HL-60/S4 treated with phorbol 12-myristate 13-acetate at 8.2 ng/mL for 4 days and 3 days (cell line): Measurements from ENCODE around the gene MGAT3.

Experiments
- in situ Hi-C: fragments of 300-500 bp; cut with MboI; formaldehyde crosslinking; loops from 2 replicates; pipeline ENCODE4 v1.15.0; 2022; ENCODE audit warnings: low sequenced_read_pairs

MGAT3 gene

DNA sequence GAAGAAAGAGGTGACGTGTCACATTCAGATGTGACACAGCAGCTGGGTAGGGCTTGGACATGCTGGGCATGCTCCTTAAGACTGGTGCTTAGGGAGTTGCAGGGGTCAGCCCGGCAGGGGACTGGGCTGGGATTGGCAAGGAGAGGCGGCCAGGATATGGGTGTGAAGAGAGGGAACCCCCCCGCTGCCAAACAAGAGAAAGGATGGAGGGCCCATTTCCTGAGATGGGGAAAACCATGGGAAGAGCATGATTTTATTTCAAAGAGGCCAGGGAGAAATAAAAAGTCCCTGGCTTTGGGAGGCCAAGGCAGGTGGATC is 68.8 kb downstream of the MGAT3 start:
- in situ Hi-C loops = no loop called here

DNA sequence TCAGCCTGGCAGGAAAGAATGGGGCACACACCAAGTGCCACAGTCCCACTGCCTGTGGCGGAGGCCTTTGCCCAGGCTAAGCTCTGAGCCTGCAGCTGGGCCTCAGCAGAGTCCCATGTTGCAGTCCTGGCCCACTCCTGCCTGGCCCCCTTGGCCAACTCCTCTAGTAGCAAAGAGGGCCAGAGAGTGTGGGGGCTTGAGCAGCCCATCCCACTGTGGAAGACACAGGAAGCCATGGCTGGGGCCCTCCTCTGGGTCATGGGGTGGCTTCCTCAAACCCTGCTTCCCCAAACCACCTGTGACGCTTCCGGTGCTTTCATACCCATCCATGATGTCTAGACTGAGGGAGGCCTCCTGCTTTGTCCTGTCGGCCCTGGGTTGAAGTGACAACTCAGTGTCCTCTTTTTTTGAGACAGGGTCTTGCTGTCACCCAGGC is 69.9 kb downstream of the MGAT3 start:
- in situ Hi-C loops = no loop called here

GRCh38 chr22:39527481-39527961 is 70.7 kb downstream of the MGAT3 start:
- in situ Hi-C loops = no loop called here

- in situ Hi-C loops = no loop called here
Observed at GRCh38 chr22:39528080-39528661, 71.4 kb downstream of the MGAT3 start.

GRCh38 chr22:39528681-39529486 is 72.1 kb downstream of the MGAT3 start:
- in situ Hi-C loops = no loop called here

GRCh38 chr22:39529487-39529851 is 72.7 kb downstream of the MGAT3 start:
- in situ Hi-C loops = no loop called here

DNA sequence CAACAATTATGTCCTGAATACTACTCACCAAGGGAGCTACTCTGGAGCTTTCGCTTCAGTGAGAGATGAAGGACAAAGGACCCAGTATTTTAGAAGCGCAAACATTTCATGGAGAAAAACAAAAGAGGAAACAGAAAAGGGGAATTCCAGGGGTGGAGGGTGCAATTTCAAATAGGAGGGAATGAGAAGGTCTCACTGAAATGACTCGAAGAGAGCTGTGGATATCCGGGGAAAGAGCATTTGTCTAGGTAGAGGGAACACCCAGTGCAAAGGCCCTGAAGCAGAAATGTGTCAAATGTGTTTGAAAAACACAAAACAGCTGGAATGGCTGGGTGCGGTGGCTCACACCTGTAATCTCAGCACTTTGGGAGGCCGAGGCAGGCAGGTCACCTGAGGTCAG is 73.3 kb downstream of the MGAT3 start:
- in situ Hi-C loops = no loop called here

DNA sequence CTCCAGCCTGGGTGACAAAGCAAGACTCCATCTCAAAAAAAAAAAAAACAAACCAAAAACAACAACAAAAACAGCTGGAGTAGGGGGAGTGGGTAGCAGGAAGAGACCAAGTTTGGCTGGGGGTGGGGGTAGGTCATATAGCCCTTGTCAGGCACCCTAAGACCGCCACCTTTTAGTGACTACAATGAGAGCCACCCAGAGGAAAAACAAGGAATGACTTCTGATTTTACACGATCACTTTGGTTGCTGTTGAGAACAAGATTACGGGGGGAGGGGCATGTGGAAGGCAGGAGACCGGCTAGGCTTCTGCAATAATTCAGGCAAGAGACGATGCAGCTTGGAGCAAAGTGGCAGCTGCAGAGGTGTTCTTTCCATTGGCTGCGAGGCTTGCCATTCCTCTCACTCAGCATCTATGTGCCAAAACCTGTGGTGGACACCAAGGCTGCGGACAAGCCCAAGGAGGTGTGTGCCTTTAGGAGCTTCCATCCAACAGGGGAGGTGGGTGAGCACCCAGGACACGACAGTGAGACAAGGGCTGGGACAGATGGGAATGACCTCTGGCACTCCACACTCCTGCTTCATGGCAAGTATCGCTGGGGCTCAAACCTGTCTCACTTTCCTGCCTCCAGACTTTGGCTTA is 74.0 kb downstream of the MGAT3 start:
- in situ Hi-C loops = no loop called here

DNA sequence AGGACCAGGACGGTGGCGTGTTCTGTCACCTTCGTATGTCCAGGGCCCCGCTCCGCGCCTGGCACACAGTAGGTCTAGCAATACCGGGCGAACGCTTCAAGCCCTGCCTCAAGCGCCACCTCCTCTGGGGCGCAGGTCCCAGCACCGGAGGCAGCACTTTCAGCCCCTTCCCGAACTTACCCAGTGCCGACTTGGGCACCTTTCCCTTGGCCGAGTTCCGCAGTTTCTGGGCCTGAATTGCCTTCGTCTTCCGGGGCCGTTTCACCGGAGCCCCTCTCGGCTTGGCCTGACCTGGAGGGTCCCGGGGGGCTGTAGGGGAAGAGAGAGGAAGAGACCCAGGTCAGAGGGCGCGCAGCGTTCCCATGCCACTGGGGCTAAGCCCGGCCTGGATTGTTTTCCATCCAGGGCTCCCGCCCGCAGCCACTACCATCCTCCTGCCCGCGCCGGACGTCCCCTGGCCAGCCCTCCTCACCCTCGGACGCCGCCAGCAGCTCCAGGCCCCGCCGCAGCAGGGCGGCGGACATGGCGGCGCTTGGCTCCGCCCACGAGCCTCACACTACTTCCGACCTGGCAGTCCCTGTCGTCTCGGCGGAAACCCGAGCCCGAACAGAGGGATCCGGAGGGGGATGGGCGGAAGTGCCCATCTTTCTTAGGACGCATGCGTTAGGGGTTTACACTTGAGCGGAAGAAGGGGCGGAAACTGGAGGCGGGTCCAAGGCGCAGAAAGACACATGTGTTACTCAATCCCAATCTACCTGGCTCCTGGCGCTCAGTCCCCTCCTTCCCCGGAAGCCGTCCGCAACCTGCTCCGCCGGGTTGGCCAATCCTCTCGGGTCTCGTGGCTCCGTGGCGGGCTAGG is 75.6 kb downstream of the MGAT3 start, which contains the start of gene RPS19BP1:
Gene RPS19BP1, minus strand, starts transcription at position 534 of the 859 bp plus-strand sequence. Its CDS starts 10 bp downstream, at position 524.
- in situ Hi-C loops = no loop called here

GRCh38 chr22:39534092-39534506 is 77.3 kb downstream of the MGAT3 start:
- in situ Hi-C loops = no loop called here

- in situ Hi-C loops = no loop called here
Observed at GRCh38 chr22:39534591-39535356, 78.0 kb downstream of the MGAT3 start.

- in situ Hi-C loops = no loop called here
Observed at GRCh38 chr22:39535357-39535725, 78.5 kb downstream of the MGAT3 start.

- in situ Hi-C loops = no loop called here
Observed at GRCh38 chr22:39535831-39536449, 79.1 kb downstream of the MGAT3 start.

GRCh38 chr22:39536711-39537110 is 79.9 kb downstream of the MGAT3 start:
- in situ Hi-C loops = no loop called here

DNA sequence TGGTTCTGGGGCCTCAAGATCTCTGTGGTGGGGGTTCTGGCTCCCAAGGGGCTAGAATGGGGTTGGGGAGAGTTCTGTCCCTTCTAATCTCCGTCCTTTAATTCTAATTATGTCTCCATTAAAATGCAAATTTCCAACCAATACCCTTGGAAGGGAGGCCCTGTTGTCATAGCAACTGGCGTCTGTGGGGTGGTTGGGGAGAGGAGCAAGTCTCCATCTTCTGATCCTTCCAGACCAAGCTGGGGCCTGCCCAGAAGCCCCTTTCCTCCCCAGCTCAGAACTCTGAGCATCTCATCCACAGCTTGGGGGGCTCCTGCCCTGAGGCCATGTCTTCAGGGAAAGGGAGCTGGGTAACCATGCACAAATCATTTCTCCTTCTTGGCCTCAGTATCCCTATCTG is 81.2 kb downstream of the MGAT3 start:
- in situ Hi-C loops = no loop called here
